NCI-H187 treated with DMSO at 0.1 percent for 48 hours (cell line): ENCODE measurements around the gene MAJIN.
A peak's percentile ranks its signal among the peaks of the same experiment; 100 is the strongest.
"Not testable (repeated sequence)": the region's sequence is repeated elsewhere in the genome, so short reads cannot be mapped to it uniquely, and the experiment has no call there.

Experiments used
- DNase-seq: peaks from one replicate; lab custom pipeline; 2025; lab: John Stamatoyannopoulos, UW

The MAJIN gene

GRCh38 chr11:64971421-64972233, at the start of gene MAJIN:
Gene MAJIN (minus strand): TSS chr11:64972108. CDS start chr11:64959405, 12,703 bp downstream.
- no peak for DNase-seq

DNA sequence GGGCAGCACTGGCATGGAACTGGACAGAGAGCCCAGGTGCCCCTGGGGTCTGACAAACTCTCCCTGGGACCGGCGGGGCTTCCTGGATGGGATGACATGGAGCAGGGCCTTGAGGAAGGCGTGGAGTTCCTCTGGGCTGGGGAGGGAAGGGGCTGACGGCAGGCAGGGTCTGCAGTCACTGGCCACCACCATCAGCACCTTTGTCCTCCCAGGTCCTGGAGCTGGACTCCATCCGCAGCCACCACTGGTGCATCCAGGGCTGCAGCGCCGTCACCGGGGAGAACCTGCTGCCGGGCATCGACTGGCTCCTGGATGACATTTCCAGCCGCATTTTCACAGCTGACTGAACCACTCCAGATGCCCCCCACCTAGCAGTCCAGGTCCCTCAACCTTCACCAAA, 49.6 kb upstream of the MAJIN start:
- no peak for DNase-seq

- DNase-seq: no peak
Observed at GRCh38 chr11:65021003-65021402, 49.1 kb upstream of the MAJIN start.

DNA sequence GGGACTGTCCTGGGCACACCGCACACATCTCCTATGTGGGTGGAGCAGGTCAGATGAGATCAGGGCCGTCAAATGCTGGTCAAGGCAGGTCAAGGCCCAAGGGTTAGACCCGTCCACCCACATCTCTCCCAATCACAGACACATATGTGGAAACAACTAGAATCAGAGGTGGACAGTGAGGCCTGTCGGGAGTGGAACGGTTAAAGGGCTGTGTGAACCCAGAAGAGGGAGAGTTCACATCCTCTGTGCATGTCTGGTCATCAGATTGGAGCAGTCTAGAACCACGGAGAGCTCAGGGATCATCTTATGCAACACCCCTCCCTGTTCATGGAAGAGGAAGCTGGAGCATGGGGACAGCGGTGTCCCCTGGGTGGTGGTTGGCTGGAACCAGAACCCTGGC, 47.9 kb upstream of the MAJIN start:
- no peak for DNase-seq

DNA sequence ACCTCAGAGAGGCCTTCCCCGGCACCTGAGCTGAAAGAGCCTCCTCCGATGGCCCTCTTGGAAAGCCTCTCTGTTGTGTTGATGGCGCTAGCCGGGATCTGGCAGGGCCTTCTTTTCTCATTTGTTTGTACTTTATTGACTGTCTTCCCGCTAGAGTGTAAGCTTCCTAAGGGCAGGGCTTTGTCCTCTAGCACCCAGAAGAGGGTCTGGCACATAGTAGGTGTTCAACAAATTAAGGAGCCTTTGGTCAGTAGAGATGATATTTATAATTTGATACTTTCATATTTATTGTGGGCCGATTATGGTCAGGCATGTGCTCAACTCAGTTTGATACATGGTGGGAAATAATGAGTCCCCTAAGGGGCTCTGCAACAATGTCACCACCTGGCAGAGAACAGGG, 46.0 kb upstream of the MAJIN start:
- DNase-seq: no peak

DNA sequence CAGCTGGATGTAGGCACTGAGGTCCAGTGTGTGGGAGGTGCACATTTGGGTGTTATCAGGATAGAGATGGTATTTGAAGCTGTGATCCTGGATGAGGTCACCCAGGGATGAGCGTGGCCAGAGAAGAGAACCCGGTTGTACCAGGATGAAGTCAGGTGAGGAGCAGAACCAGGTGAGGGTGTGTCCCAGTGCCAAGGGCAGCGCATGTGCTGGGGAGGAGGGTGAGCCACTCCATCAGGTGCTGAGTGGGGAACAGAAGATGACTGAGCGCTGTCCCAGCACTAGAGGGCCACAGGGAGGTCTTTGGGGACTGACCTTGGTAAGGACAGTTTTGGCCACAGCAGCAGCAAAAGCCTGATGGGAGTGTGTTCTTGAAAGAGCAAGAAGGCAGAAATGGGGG, 44.8 kb upstream of the MAJIN start:
- DNase-seq: no peak

GRCh38 chr11:65014726-65015227, 42.9 kb upstream of the MAJIN start:
- no peak for DNase-seq

- no peak for DNase-seq
Observed at GRCh38 chr11:65013888-65014725, 42.2 kb upstream of the MAJIN start, which contains the start of gene ARL2. Gene ARL2 (plus strand): TSS chr11:65014160. CDS start chr11:65014208, 48 bp downstream.

- peak; percentile 19 for DNase-seq
Observed at GRCh38 chr11:65013130-65013887, 41.4 kb upstream of the MAJIN start.

- DNase-seq: no peak
Observed at GRCh38 chr11:65008873-65009272, 37.0 kb upstream of the MAJIN start.

- DNase-seq: no peak
Observed at GRCh38 chr11:65008016-65008415, 36.1 kb upstream of the MAJIN start.

- DNase-seq: not testable (repeated sequence)
Observed at GRCh38 chr11:65003968-65004367, 32.1 kb upstream of the MAJIN start.

- DNase-seq: no peak
Observed at GRCh38 chr11:65003282-65003681, 31.4 kb upstream of the MAJIN start.

DNA sequence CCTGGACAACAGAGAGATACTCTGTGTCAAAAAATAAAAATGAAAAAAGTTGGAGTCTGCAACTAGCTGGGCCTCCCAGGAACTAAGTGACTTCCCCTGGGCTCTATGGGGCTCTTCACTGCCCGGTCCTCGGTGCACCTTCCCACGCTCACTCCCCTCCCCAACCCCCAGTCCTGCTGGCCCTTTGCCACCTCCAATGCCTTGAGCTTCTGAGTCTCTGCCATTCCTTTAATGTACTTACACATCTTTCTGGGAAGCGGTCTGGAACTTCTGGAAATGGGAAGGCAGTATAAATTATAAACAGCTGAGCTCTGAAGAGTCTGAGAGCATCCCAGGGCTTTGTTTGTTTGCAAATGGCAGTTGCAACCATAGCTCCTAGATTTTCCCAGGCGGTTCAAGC, 30.8 kb upstream of the MAJIN start:
- DNase-seq: no peak

- no peak for DNase-seq
Observed at GRCh38 chr11:64999478-64999877, 27.6 kb upstream of the MAJIN start.

DNA sequence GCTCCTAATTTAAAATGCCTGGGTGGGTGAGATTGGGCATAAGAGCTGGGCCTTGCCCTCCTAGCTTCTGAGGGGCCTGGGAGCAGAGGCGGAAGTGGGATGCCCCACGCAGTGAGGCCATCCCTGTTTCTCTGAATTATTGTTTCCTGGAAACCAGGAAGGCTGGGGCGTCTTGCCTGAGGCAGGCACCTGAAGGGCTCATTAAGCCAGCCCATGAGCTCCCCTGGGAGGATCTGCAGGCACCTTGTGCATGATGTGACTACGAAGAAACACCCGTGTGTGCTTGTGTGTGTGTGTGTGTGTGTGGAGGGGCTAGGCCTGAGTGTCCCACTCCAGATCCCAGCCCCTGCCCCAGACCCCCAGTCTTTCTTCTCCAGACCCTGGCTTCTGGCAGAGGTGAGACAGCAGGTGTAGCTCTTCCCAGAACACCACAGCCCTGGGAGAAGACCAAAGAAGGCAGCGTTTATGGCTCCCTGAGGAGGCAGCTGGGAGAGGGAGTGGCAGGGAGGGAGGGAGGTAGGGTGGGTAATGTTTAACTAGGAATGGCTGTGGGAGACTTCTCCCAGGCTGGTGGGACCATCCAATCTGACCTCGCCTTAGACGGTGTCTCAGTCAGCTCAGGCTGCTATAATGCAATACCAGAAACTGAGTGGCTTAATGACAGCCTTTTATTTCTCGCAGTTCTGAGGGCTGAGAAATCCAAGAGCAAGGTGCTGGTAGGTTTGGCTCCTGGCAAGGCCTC, 27.0 kb upstream of the MAJIN start:
- DNase-seq: peak; percentile 18

DNA sequence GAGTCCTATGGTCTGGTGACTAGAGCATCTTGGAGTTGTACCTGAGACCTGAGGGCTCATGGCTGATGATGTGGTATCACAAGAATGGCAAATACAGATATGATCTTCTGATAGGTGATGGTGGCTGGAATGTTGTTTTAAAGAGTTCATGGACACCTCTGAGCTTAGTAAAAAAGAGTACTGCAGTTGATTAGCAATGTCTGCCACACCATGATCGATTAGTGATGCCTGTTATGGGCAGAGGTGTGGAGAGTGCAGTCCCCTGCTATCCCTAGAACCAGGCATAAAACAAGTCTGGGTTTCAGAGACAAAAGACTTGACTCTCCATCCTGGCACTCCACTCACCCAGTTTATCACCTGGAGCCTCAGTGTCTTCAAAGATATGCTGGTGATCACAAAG, 26.2 kb upstream of the MAJIN start:
- DNase-seq: no peak

DNA sequence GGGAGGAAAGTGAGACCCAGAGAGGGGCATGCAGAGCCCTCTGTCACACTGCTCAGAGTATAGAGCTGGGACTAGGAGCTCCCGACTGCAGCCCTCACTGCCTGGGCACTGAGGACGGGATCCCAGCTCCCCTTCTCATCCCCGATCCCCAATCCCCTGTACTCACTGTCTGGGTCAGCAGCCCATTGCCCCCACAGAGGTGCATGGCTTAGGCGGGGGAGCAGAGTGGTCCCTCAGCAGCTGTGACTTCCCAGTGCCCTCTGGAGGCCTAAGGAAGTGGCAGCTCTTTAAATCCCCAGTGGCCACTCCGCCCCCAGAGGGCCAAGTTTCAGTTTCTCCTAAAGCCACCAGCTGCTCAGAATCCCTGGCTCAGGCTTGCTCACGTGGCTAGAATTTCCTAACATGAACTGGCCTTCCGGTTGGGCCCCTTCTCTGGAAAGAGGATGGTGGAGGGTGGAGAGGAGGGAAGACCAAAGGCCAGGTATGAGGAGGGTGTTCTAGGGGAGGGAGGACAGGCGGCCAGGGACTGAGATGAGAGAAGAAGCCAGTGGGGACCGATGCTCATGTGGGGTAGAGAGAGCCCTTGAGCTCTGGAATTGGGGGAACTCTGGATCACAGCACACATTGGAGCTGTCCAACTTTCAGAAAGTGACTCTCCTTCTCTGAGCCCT, 24.9 kb upstream of the MAJIN start, which contains the start of gene BATF2:
BATF2 (minus strand) TSS at position 262 of the 671 bp plus-strand sequence; CDS start at position 205, 57 bp downstream.
- DNase-seq: no peak

- no peak for DNase-seq
Observed at GRCh38 chr11:64996327-64996709, 24.4 kb upstream of the MAJIN start.

DNA sequence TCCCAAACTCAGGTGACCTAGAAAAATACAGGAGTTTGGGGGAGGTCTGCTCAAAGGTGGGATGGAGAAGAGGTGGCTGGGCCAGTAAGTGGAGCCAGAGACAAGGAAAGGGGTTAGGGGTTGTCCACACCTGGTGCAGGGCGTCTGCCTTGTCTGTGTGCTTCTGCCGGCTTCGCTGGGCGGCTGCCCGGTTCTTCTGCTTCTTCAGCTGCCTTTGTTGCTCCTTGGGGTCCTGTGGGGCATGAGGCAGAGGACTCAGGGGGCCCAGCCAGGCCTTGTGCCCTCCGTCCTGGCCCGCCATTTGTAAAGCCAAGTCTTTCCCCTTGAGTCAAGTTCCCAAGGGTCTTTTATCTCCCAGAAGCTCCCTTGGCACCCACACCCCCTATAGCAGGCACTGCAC, 22.4 kb upstream of the MAJIN start:
- DNase-seq: no peak
